ENCODE measurements around the gene KRTAP5-4.

DNA sequence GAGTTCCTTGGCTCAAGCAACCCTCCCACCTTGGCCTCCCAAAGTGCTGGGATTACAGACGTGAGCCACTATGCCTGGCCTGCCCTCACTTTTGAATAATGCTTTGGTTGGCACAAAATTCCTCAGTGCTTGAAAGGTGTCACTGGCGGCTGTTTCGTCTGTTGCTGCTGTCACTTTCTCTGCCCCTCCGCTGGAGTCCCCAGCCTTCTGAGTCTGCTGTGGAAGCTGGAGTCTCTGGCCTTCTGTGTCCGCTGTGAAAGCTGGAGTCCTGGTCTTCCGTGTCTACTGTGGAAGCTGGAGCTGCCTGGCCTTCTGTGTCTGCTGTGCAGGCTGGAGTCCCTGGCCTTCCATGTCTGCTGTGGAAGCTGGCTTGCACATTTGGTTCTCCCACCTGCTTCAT is 31.9 kb downstream of the KRTAP5-4 start:
- no peak for TF ChIP-seq CTCF (IDR thresholded peaks at IDR 0.05)
- no peak for TF ChIP-seq POLR2A (IDR thresholded peaks at IDR 0.05)
- no peak for TF ChIP-seq POLR2AphosphoS5 (IDR thresholded peaks at IDR 0.05)
- TF ChIP-seq EP300 (IDR thresholded peaks at IDR 0.05), result no peak
